Measurements from ENCODE around the gene MAMDC2.

MAMDC2 gene

DNA sequence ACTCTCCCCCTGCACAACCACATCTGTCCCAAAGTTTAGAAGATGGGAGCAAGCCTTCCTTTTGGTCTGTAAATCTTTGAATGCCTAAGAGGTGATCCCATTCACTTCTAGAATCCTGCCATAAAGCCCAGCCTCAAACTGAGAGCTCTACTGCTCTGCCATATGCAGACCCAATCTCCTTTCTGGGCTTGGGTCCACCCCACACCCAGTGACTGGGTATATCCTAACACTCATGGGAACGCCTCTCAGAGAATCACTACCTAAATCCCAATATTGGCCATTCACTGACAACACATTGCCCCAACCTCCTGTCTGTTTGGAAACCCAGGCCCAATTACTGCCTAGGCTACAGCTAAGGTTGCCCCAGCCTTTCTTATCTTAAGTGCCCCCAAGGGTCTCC, 90.7 kb downstream of the MAMDC2 start:
- no peak for DNase-seq (ENCODE audit: low read depth)

DNA sequence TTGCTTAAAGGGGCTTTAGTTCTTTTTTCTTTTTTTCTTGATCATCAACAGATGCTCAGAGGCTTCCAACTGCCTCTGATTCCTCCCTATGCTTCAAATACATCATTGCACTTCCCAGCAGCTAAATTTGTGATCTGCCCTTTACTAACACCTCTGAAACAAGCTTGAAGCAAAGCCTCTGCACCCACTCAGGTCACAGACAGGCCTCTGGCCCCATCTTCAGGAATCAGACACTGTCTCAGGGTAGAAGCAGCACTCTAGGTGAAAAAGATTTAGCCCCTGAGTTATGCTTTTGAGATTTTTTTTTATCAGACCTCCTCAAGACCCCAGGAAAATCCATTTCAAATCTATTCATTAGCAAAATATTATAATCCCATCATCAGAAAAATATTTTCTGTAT, 91.5 kb downstream of the MAMDC2 start:
- DNase-seq (ENCODE audit: low read depth): no peak

DNA sequence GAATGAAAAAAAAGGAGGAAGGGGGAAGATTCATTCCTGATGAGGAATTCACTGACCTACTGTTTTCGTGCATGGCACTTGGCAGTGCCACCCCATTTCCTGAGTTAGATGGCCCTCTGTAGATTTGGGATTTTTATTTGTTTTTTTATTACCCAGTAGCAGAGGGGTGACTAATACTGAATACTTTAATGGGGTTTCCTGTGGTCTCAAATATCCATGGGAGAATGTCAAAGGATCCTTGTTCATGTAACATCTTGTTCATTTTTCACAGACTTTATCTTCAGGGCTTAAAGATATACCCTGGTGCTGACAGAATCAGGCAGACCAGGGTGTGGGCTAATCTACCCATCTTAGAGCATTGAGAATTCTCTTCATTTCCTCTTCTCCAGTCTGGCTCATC, 93.0 kb downstream of the MAMDC2 start:
- no peak for DNase-seq (ENCODE audit: low read depth)

DNA sequence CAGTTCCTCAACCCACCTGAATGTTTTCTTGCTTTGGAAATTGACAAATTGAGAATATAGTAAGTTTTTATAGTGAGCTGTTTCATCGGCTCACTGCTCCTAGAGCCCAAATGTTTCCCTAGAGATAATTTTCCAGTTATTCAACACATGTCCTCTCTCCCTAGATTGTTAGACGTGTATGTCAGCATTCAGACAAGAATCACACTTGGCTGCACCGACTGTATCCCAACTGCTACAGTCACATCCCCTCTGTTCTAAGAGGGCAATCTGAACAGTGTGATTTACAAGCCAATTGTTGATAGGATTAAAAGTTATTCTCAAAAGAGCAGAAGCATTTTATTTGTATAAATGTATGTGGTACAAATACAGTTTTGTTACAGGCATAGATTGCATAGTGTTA, 93.9 kb downstream of the MAMDC2 start:
- DNase-seq (ENCODE audit: low read depth): no peak

DNA sequence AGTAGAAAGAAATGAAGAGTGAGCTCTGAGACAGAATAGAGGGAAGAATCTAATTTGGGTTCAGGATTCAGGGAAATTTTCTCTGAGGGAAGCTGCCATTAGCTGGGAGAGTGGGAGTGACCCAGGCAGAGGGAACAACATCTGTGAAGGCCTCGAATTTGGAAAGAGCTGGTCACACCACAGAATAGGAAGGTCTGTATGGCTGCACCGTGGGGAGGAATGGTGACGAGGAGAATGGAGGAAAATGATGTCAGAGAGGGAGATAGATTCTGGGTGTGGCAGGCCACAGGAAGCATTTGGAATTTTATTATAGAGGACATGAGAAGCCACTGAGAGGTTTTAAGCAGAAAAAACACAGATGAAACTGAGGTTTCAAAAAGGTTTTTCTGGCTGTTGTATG, 98.5 kb downstream of the MAMDC2 start:
- DNase-seq (ENCODE audit: low read depth): no peak

DNA sequence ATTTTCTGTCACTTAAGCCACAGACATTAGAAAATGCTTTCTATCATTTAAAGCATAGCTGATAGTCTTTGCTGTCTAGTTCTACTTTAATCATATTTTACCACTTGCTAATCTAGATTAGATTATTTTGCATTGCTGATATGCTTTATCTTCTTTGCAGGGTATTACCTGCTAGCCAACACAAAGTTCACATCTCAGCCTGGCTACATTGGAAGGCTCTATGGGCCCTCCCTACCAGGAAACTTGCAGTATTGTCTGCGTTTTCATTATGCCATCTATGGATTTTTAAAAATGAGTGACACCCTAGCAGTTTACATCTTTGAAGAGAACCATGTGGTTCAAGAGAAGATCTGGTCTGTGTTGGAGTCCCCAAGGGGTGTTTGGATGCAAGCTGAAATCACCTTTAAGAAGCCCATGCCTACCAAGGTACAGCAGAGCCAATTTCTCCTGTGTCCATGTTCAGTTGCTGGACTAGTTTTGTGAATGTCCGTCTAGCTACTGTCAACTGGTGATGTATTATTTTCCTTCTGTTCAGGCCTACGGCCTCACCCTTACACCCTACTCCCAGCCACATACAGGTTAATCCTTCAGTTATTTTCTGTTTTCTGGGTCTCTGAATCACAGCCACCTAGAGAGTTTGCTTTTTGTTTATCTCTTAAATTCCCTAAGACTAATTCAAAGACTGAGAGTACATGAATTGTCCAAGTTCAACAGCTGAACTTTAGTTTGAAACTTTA, 99.9 kb downstream of the MAMDC2 start:
- DNase-seq (ENCODE audit: low read depth): no peak

DNA sequence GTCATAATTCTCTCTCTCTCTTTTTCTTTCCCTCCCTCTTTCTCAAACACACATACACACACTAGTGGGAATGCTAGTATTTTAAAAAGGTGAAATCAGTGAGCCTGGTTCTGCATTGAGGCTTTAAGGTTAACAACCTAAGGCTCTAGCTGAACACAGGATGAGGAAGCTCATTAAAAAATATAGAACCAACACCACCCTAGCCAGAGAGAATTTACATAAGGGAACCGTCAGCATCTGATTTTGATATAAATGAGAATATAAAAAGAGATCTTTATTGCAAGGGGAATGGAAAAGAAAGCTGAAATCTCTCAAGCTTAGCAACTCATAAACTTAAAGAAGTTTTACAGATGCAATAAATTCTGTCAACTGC, 100.5 kb downstream of the MAMDC2 start:
- no peak for DNase-seq (ENCODE audit: low read depth)

DNA sequence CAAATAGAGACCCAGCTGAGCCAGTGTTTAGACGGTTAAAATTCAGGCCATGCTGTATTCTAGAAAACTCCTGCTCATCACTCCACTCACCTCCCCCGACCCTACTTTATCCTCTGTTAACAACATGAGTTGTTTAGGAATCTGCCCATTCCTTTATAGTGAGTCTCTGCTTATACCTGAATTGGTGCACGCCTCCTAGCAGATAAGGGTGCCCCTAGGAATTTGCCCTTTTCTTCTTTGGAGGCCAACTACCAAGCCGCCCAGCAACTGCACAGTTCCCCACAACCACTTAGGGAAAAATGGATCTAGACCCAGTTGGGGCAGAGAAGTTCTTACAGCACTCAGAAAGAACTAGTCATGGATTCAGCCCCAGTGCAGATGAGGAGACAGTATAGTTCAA, 102.3 kb downstream of the MAMDC2 start:
- no peak for DNase-seq (ENCODE audit: low read depth)

DNA sequence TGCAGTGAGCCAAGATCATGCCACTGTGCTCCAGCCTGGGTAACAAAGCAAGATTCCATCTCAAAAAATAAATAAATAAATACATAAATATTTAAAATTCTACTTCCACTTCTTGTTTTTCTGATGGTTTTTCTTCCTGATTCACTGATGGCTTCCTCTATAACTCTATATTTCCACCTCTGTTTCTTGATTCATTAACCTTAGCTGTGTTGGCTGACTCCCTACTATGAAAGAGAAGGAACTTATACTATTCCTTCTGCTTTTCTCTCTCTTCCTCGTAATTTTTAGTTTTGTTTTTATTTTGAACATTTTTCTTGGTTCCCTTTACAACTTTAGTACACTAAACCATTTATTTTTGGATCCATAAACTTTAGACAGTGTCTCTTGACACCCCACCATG, 103.5 kb downstream of the MAMDC2 start:
- no peak for DNase-seq (ENCODE audit: low read depth)

DNA sequence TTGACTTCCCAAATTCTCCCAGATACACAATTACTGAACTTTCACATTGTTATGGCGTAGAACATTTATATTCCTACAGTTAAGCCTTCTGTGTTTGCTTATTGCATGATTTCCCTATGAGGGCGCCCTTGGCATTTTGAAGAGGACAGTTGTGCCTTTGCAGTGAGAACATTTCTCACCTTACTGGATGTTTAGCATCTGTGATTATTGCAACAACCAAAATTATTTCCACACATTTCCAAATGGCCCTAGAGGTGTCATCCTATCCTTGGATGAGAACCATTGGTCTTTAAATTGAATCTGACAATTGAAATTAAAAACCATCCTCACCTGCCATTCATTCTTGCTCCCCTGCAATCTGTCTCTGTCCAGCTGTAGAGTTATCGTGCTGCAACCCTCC, 104.0 kb downstream of the MAMDC2 start:
- DNase-seq (ENCODE audit: low read depth): no peak

DNA sequence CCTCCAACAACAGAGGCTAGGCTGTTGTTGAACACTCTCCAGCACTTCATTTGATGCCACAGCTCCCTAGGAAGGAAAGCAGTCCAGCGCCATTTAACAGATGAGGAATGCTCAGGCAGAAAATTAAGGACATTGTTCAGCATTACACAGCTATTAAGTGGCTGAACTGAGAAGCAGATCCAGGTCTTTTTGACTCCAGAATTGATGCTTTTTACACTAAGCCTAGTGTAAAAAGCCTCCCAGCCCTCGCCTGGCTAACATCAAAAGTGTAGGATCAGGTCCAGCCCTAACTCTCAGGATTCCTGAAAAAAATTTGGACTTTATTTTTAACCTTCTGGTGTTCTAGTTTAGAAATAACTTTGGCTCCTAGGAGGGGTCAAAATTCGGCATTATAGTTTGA, 108.7 kb downstream of the MAMDC2 start:
- DNase-seq (ENCODE audit: low read depth): no peak

DNA sequence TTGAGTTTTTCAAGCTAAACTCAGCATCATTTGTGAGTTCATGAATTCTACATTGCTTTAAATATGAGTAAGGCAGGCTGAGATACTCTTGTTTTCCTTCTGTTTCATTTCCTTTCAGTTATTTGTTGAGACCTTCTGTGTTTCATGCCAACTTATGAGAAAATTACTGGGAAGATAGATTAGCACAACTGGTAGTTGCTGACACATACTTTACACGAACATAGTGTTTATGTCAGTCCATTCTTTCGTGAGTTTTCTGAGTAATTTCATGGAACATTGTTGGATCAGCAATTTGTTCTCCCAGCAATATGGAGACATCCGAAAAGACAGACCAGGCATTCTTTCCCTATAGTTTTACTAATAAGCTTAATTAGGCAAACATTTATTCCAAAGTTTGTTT, 113.1 kb downstream of the MAMDC2 start:
- DNase-seq (ENCODE audit: low read depth): no peak

DNA sequence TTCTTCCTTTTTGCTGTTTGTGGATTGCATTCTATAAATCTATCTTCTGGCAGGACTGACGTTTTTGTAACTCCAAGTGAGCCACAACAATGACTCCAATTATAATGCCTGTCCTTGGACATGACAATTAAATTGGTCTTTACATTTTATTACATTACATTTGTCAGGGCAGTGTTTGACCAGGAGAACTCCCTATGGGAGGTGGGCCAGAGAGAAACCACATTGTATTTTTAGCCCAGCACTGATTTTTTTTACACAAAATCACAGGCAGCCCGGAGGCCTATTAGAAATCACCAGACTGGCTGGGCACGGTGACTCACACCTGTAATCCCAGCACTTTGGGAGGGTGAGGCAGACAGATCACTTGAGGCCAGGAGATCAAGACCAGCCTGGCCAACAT, 116.0 kb downstream of the MAMDC2 start:
- no peak for DNase-seq (ENCODE audit: low read depth)

DNA sequence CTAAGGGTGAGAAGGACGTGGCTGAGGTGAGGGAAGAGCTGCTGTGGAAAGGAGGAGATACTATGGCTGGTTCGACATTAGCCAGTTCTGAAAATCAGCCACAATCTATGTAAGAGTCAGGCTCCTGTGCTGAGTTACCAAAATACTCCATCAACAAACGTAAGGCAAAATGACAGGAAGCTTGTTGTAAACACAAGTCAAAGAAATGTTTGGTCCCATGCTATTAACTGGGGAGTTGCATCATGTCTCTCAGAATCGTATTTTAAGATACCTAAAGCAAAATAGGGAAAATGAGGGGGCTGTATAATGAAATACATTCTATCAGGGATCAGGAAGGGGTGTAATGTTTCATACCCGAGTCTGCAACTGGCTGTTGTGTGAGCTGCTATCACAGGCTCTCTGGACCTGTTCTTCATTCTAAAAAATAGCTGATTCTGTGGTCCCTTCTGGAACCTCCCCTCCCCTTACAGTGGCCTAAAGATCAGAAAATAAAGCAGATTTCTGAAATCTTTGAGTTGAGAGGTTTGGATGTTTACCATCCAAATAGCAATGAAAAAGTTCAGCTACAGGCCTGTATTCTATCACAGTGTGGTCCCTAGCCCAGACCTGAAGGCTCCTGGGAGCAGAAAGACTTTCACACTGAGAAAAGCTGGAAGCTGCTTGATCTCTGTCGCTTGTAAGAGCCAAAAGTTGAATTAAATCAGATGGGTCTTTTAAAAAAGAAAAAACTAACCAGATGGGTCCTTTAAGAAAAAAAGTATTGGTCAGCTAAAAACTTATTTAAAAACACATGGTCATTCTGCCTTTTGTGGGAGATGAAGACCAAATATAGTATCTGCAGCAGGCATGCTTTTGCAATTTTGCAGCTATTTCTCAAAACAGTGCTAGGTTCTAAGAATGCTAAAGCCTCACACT, 117.3 kb downstream of the MAMDC2 start:
- DNase-seq (ENCODE audit: low read depth): no peak

DNA sequence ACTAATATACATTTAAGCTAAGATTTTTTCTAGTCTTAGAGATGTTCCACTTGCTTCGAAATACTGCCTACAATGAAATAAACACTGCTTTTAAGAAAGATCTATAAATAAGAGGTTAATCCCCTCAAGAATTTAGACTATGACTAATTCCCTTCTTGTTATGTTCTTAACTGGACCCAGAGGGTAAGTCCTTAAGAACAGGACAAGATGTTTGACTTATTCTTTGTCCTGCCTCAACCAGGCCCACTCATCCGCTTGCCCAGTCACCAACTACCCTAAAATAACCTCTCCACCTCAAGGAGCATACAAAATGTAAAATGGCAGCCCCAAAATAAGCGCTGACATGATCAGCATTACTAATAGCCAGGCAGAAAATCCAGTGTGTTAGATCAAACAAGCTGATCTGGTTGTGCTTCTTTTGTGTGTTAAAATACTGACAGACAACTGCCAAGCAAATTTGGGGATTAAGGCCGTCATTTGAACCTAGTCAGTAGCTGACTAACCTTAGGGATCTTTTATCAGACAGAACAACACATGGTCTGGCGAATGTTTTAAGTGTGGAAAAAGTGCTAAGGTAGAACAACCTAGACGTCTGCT, 121.5 kb downstream of the MAMDC2 start:
- no peak for DNase-seq (ENCODE audit: low read depth)

DNA sequence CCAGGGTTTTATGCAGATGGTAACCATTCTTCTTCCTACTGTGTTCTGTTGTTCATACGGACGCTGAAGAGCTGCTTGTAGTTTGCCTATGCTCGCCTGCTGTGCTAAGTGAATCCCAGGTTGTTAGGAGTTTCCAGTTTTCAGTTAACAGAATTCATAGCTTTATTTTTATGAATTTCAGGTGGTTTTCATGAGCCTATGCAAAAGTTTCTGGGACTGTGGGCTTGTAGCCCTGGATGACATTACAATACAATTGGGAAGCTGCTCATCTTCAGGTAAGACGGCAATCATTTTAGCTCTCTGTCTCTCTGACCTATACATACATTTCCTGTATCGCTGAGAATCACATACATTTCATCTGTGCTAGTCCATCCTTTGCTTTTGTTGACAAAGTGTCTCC, 124.9 kb downstream of the MAMDC2 start:
- no peak for DNase-seq (ENCODE audit: low read depth)

DNA sequence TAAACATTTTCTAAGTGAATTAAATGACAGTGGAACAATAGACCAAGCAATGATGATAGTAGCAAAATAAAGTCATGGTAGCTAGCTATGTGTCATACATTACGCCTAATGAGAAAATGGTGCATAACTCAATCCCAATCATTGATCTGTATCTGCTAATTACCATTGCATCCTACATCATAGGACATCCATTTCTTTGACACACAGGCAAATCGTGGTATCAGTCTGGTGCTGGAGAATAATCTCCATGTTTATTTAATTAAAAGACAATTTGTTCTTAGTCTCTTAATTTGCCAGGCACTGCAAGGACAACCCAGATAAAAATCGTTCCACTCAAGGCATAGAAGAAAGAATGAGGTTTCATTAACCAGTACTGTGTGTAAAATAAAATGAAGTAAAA, 125.6 kb downstream of the MAMDC2 start:
- no peak for DNase-seq (ENCODE audit: low read depth)

DNA sequence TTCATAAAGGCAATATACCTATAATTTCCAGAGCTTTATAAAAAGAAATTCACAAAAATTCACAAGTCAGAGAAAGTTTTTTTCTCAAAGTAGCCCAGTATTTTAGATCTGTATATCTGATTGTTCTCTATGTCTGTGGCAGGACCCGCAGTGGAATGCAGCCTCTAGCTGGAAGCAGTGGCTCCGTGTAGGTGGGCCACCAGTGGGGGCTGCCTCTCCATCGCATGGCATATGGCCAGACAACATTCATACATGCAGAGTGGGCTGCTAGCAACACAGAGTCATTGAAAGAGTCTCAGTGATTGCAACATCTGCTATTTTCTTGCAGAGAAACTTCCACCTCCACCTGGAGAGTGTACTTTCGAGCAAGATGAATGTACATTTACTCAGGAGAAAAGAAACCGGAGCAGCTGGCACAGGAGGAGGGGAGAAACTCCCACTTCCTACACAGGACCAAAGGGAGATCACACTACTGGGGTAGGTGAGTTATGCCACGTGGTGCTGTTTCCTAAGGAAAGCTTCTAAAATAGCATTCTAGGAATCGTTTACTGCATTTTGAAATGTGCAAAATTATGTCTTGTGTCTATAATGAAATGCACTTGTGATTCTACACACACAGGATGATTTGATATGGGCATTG, 126.6 kb downstream of the MAMDC2 start:
- no peak for DNase-seq (ENCODE audit: low read depth)

DNA sequence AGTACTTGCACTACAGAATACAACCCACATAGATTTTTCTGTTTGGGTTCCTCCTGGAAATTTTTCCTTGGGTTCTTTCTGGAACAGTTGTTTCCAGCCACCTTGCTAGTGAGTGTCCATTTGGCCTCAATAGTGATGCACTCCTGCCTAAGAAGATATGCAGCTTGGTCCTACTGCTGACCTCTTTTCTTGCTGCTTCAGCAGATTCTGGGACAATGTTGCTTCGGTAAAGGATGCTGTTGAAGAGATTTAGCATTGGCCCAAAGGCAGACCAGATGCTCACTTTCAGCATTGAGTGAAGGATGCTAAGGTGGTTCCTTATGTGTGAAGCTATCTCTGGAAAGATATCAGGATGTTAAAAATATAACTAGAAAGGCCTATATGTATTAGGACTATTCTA, 128.9 kb downstream of the MAMDC2 start:
- DNase-seq (ENCODE audit: low read depth): no peak

DNA sequence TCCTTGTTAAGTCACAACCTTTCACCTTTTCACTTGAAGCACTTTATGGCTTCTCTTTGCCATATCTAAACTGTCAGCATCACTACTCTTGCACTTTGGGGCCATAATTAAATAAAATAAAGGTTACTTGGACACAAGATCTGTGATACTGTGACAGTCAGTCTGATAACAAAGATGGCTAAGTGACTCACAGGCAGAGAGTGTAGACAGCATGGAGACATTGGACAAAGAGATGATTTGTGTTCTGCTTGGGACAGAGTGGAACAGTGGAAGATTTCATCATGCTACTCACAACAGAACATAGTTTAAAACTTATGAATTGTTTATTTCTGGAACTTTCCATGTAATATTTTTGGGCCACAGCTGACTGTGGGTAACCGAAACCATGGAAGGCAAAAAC, 133.5 kb downstream of the MAMDC2 start:
- DNase-seq (ENCODE audit: low read depth): no peak

DNA sequence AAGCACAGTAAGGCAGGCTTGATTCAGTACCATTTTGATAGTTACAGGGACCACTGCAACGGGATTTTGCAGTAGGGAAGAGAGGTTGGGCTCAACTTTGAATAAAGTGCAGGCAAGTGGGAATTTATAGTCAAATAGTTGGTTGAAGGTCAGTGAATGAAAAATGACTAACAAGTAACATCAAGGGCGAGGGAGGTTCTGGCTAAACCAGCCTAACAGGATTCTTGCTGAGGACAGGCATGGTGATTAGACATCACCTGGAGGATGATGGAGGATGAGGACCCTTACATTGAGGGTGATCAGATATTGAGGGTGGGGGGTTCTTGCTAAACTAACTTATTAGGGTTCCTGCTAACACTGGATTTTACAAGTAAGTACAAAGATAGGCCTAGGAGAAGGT, 149.1 kb downstream of the MAMDC2 start:
- DNase-seq (ENCODE audit: low read depth): no peak

DNA sequence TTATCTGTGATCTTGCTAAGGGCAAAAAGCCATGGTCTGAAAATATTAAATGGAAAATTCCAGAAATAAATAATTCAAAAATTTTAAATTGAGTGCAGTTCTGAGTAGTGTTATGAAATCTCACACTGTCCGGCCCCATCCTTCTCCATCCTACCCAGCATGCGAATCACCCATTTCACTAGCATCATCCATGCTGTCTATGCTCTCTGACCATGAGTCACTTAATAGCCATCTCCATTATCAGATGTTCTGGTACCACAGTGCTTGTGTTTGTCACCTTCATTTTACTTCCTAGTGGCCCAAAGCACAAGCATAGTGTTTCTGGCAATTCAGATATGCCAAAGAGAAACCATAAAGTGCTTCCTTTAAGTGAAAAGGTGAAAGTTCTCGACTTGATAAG, 151.8 kb downstream of the MAMDC2 start:
- DNase-seq (ENCODE audit: low read depth): no peak
